Endometrium (tissue), 2 donors: ENCODE measurements around the gene SCN11A.

Experiments
- FAIRE-seq: peaks from 2 replicates; lab custom pipeline; 2012; peaks lifted over from hg19 to GRCh38; lab: Jason Lieb, UNC
- donor health status: control.
- donor health status: control.

SCN11A gene

GRCh38 chr3:39051649-39052561, at the start of gene SCN11A, which contains the start of gene WDR48:
Gene SCN11A, minus strand, starts transcription at chr3:39051944. Its CDS starts 101,582 bp downstream, at chr3:38950362.
Gene WDR48, plus strand, starts transcription at chr3:39052016. Its CDS starts 10 bp downstream, at chr3:39052026.
- FAIRE-seq, result peak; percentile 50

GRCh38 chr3:39101022-39101689, 49.4 kb upstream of the SCN11A start:
- no peak for FAIRE-seq

- FAIRE-seq, result no peak
Observed at GRCh38 chr3:39100500-39100886, 48.7 kb upstream of the SCN11A start.

GRCh38 chr3:39099738-39100499, 48.2 kb upstream of the SCN11A start:
- FAIRE-seq, result no peak

- no peak for FAIRE-seq
Observed at GRCh38 chr3:39099242-39099641, 47.5 kb upstream of the SCN11A start.

GRCh38 chr3:39098473-39099000, 46.8 kb upstream of the SCN11A start:
- FAIRE-seq, result no peak

- no peak for FAIRE-seq
Observed at GRCh38 chr3:39097716-39098472, 46.1 kb upstream of the SCN11A start.

- FAIRE-seq, result no peak
Observed at GRCh38 chr3:39096775-39097174, 45.0 kb upstream of the SCN11A start.

GRCh38 chr3:39095778-39096177, 44.0 kb upstream of the SCN11A start:
- FAIRE-seq, result peak; percentile 74

- FAIRE-seq, result no peak
Observed at GRCh38 chr3:39094851-39095677, 43.3 kb upstream of the SCN11A start.

GRCh38 chr3:39090922-39091321, 39.2 kb upstream of the SCN11A start:
- FAIRE-seq, result no peak

GRCh38 chr3:39088889-39089288, 37.1 kb upstream of the SCN11A start:
- peak; percentile 85 for FAIRE-seq

GRCh38 chr3:39088456-39088855, 36.7 kb upstream of the SCN11A start:
- FAIRE-seq, result no peak

- no peak for FAIRE-seq
Observed at GRCh38 chr3:39086144-39086543, 34.4 kb upstream of the SCN11A start.

- FAIRE-seq, result no peak
Observed at GRCh38 chr3:39082666-39083313, 31.0 kb upstream of the SCN11A start.

- FAIRE-seq, result no peak
Observed at GRCh38 chr3:39080026-39080425, 28.3 kb upstream of the SCN11A start.

- no peak for FAIRE-seq
Observed at GRCh38 chr3:39079530-39079929, 27.8 kb upstream of the SCN11A start.

GRCh38 chr3:39075910-39076309, 24.2 kb upstream of the SCN11A start:
- no peak for FAIRE-seq

GRCh38 chr3:39068556-39068955, 16.8 kb upstream of the SCN11A start:
- FAIRE-seq, result no peak

- FAIRE-seq, result no peak
Observed at GRCh38 chr3:39067286-39067685, 15.5 kb upstream of the SCN11A start.
